Measurements from ENCODE around the gene PLEKHA5.

The PLEKHA5 gene

DNA sequence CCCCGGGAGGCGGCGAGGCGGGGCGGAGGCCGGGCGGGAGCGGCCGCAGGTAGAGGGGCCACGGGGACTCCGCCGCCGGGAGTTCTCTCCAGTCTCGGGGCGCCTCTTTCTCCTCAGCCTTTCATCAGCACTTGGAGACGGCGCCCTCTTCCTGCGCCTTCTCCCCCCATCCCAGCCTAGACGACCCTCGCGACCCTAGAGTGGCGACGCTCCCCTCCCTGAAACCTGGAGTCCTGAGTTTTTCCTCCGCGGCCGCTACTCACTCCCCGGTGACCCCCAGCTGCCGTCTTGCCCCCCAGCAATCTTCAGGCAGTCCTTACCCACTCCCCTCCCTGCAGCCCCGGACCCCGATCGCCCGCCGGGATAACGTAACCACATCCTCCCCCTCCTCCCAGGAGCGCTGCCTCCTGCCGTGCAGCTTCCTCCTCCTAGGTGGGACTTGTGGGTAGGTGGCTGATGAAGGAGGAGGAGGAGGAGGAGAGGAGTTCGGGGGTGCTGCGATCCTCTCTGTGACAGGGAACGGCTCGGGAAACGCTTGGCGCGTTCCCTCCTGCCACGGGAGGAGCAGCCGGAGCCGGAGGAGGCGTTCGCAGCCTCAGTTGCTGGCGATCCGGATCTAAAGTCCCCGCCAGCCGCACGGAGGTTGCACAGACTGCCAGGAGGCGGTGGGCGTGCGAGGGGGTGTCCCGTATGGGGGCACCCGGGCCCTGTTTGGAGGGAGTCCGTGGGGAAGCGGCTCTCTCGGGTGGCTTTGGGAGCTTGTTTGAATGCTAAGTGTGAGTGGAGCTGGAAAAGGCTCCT lies 891 bp downstream of the PLEKHA5 start:
- peak; percentile 4 for DNase-seq

DNA sequence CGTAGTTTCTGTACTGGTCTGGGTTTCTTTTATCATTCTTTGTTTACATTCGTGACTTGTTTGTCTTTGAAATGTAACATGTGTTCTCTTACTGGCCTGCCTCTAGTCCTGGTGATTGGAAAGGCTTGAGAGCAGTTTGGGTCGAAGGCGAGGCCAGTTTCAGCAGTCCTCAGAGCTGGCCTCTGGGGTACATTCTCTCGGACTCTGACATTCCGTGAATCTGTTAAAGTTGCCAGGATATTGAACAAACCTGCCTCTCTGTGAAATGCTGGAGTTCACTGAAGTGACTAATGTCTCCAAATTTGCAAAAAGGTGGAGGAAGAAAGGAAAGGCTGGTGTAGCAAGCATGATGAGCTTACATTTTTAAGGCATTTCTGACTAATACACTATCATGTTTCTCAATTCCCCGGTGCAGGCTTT lies 1.5 kb downstream of the PLEKHA5 start:
- no peak for DNase-seq

DNA sequence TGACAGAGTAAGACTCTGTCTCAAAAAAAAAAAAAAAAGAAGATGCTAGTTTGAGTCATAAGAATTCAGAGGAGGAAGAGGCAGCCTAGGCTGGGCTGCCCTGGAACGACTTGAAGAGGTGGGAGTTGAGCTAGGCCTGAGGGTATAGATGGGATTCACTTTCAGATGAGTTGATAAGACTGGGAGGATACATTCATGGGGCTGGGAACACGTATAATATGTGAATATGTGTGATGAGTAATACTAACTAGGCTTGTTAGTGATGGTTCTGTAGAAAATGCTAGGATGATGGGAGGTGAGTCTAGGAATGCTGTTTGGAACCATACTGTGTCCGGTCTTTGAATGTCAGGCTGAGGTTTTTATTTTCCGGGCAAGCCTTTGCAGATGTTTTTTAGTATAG lies 9.0 kb downstream of the PLEKHA5 start:
- DNase-seq, result no peak

DNA sequence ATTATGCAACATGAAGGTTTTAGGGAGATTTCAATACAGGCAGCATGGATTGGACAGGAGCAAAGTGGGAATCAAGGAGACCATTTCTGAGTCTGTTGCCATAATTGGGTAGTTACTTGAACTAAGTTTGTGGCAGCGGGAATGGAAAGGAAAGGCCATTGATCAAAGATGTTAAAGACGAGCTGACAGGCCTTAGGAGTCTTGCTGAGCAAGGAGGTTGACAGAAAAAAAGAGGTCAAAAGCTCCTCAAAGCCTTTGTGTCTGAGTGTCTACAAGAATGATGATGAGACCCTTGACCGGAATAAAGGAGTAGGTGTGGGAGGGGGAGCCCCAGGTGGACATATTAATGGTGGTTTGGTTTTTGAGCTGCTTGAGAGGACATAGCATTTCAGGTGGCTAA lies 9.4 kb downstream of the PLEKHA5 start:
- DNase-seq, result no peak

DNA sequence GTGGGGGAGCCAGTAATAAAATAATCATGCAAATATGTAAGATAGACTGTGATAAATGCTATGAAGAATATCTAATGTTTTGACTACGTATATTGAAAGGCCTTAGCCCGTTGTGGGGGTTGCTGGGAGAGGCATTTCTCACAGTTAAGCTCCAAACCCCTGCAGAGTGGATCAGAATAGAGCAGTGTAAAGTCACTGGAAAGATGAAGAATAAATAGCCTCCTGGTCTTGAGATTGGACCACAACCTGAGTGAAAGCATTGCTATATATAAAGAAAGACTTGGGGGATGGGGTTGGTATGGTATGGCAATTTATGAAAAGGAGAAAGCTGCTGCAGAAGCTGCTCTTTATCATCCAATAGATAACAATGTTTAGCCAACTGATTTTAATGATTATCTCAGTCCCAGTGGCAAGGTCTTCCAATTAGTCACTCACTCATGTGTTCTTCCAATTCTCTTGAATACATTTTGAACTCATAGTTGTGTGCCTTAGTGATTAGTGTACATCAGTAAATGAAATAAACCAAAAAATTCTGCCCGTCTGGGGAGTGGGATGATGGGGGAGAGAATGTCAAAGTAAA lies 10.2 kb downstream of the PLEKHA5 start:
- DNase-seq, result no peak

DNA sequence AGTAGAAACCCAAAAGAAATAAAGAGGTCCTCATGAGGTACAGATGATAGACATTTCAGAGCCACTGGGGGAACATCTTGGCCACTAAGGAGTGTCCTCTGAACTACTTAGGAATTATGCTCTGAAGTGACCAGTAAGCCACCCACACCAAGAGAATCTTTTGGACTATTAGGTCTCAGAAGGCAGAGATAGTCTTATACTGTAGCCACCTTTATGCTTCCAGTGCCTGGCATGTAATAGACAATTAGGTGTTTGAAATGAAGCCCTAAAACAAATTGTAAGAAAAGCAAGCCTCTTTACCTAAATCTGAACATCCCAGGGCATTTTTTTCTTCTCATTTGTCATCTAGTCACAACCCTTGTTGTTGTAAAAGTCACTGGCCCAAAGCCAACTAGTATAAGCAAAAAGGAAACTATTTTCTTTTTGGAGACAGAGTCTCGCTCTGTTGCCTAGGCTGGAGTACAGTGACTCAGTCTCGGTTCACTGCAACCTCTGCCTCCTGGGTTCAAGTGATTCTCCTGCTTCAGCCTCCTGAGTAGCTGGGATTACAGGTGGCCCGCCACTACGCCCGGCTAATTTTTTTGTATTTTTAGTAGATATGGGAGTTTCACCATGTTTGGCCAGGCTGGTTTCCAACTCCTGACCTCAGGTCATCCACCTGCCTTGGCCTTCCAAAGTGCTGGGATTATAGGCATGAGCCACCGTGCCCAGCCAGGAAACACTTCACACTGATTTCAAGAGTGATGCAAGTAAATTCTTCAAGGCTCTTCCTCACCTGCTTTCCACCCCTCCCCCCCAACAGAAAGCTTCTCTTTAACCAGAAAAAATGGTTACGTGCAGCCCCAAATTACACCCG lies 11.1 kb downstream of the PLEKHA5 start:
- no peak for DNase-seq

DNA sequence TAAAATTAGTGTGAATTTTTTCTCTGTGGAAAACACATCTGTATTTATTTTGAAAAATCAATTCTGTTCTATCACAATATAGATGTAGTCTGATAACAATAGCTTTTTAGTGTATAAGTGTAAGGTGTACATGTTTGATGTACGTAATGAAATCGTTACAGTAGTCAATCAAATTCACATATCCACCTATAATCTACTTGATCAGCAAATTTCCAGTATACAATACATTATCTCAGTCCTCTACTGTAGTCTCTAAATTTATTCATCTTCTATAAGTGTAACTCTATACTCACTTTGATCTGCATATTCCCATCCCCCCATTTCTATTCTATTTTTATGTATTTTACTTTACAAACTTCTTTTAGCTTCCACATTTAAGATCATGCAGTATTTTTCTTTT lies 13.0 kb downstream of the PLEKHA5 start:
- DNase-seq, result no peak

DNA sequence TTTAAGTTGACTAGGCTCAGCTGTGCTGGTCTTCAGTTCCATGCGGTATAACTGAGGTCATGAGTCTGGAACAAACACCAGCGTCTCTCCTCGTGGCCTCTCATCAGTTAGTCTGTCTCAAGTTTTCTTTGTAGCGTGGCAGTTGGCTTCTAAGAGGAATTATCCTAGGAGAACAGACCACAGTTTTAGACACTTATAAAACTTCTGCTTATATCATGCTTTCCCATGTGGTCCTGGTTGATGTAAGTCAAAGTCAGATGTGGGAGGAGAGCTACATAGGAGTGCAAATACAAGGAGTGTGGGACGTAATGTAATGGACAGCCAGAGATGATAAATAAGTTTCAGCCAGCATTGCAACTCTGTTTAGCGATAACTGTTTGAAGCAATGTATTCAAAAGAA lies 14.8 kb downstream of the PLEKHA5 start:
- DNase-seq, result no peak

DNA sequence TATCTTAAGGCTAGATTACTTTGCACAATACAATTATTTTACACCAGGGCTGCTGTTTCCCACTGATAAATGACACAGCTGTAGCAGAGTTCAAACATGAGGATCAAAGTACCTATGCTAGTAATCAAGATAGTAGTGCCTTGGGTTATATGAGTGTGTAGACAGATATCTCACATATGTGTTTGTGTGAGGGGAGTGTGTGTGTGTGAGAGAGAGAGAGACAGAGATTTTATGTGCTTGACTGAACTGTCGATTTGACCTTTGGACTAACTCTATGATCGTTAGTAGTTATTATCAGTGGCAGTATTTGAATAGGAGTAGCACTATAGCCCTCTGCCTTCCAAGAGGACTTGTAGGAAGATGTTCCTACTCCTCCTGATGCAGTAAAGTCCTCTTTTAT lies 15.5 kb downstream of the PLEKHA5 start:
- DNase-seq, result no peak

DNA sequence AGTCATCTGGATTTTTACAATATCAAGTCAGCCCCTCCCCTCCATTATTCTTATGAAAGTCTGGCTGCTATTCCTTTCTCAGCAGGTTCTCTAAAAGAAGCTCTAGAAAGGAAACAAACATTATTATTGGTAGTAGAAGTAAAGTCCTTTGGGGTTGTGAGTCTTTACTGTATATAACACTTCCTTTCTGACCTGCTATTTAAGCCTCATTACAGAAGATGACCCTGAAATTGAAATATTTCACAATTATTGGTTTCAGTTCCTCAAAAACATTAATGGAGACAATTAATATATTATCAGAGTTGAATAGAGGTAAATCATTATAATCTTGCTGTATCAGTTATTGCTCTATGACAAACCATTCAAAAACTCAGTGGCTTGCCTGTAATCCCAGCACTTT lies 19.3 kb downstream of the PLEKHA5 start:
- DNase-seq, result no peak

DNA sequence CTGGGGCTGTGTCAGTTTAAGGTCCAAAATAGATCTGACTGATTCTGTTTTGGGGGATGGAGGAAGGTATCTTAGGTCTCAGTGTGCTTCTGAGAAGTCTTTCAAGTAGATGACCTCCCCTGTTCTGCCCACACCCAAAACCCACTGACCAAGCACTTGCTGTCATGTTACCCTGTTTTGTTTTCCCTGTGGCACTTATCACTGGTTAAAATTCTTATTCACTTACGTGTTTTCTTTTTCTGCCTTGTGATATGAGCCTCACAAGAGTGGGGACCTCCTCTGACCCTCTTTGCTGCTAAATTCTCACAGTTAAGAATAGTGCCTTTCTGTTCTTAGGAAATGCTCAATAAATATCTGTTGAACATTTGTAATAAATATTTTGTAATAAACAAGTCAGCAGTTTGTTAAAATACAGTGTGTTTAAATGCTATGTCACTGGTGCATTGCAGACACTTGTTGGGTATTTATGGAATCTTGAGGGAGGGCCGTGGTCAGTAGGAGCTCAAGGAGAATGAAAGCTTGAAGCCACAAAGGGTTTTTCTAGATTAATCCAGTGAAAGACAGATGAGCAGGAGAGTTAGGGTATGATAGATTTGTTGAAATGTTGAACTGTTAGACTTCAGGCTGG lies 20.9 kb downstream of the PLEKHA5 start:
- DNase-seq, result no peak

DNA sequence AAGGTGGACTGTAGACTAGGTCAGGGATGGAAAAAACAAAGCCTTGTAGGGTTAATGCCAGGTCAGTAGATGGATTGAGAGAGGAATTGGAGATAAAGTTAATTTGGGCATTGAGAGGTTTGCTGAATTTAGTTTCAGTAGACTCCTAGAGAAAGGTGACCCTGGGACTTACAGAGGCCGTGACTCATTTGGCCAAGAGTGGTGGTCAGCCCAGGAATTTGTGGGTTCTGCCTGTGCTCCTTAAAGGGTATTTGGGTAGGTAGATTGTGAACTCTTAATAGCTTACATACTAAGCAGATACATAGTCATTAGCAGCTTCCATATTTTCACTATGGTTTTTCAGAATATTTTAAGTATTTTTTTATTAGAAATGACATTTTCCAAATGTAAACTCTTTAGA lies 21.8 kb downstream of the PLEKHA5 start:
- DNase-seq, result no peak

DNA sequence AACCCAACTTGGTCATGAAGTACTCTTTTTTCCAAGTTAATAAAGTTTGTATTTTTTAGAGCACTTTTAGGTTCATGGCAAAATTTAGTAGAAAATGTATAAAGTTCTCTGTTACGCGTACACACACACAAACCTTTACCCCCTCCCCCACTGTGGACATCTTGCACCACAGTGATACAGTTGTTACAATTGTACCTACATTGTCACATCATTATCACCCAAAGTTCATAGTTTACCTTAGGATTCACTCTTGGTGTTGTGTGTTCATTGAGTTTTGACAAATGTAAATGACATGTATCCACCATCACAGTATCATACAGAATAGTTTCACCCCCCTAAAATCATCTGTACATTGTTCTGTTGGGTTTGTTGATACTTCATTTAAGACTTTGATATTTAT lies 23.9 kb downstream of the PLEKHA5 start:
- DNase-seq, result no peak

DNA sequence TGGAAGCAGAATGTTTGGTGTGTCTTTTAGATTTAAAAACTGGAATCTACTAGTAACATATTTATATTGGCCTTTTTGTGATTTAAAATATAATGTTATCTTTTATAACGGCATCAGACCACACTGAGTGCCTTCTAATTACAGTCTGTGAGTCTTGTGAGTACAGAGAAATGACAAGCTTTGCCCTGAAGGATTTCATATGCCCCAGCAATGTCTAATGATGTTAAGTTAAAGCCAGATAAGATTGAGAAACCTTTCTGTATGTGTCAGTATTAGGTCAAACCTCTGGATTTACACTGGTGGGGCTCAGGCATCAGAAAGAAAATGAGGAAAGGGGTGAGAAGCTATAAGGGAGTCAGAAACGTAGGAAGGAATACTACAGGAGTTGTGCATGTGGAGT lies 25.2 kb downstream of the PLEKHA5 start:
- no peak for DNase-seq

DNA sequence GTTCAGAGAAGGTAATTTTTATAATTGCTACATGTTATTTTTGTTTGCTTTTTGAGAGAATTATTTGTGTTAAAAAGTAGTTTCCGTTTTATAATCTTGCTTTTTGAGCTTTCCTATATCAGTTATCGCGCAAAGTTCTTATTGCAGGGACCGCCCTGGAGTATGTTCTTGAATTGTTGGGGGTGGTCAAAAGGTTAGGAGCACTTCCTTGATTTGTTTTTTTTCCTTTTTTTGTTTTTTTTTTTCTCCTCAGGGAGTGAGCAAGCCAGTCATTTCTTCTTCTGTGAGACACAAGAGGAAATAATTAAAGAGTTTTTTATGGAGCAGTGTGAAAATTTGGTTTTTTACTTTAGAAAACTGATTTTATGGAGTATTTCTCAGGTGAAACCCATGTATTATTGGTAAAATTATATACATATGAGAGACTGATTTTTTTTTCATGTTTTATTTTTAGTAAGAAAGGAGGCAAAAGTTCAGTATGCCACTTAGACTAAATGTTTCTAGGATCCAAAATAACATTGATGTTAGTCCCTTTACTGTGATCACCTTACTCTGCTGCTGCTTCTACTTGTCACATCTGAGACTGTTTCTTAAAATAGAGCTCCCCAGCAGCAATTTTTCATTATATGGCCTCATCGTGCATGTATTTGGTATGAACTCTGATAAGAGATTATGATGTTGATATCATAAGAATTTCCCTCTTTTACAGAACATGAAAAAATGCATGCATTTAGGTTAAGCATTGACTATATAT lies 26.6 kb downstream of the PLEKHA5 start:
- no peak for DNase-seq

DNA sequence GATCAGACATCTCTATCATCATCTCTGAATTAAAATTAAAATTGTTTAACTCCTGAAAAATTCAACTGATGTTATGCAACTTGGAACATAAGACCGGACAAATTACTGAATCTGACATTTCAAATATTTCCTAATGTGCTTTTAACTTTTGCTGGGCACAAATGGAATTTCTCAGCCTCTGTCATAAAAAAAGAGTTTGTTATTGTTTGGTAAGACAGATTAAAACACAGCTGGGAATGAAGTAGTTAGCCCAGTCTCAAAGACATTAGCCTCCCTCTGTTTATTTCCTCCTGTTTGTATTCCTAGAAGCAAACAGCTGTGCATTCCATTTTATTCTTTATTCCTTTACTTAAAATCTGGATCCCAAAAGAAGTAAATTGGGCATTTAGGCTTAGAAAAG lies 29.4 kb downstream of the PLEKHA5 start:
- DNase-seq, result no peak

DNA sequence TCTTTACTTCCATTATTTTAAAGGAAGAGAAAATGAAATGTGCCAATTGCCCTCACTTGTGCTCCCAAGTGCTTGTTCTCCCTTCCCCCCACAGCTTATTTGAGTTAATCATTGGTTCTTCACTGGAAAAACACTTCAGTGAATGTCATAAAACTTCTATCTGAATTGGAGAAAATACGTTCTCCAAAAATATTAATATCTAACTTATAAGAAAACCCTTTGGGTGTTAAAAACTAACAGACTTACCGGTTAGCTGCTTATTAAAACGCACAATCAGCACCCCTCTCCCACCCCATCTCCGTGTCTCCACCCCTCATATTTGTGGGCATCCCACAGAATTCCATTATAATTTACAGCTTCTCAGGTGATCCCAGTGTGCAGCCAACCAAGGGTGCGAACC lies 31.7 kb downstream of the PLEKHA5 start:
- DNase-seq, result no peak

DNA sequence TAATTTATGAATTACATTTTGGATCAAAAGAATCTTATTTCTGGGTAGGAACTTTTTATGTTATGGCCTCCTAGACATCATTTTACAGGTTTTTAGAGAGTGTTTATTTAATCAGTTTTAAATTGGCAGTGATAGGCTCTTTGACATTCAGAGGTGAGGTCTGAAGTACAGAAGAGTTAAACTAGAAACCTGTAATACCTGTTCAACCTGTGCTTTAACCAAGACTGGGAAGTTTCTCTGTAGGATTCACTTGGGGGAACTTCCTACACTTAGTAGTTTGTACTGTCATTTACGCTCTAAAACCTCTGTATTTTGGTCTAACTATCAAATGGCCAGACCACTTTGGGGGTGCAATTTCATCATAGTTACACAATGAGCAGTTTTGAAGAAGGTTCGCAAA lies 35.9 kb downstream of the PLEKHA5 start:
- no peak for DNase-seq

DNA sequence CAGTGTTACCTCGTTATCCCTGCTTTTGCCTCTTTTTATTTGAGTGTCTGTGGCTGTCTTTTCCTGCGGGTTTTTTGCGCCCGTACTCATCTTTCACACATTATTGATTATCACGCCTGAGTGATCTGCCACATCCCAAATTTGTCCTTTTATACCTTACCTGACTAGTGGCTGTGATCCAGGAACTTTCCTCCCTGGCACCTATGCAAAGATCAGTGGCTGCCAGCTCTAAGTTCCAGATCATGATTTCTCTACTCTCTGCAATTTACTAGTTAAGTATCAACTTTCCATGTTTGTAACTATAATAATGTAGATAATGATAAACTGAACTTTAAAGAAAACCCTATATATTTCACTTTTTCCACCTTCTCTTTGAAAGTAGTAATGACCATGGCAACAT lies 36.9 kb downstream of the PLEKHA5 start:
- DNase-seq, result no peak

DNA sequence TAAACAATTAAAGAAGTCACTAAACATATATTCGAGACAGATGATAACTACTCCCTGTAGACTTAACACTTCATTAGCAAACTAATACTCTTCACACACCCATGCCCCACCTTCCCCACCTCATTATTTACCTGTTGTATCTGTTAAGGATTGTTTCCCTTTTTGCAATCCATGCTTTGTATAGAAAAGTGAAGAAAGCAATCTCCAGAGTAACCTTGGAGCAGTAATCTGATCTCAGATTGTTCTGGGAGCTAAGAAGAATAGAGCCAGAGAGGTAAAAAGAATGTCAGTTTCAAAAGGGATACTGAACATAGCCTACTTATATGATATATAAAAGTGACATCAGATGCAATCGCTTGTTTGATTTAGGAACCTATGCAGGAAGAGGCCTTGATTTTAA lies 37.4 kb downstream of the PLEKHA5 start:
- DNase-seq, result no peak

DNA sequence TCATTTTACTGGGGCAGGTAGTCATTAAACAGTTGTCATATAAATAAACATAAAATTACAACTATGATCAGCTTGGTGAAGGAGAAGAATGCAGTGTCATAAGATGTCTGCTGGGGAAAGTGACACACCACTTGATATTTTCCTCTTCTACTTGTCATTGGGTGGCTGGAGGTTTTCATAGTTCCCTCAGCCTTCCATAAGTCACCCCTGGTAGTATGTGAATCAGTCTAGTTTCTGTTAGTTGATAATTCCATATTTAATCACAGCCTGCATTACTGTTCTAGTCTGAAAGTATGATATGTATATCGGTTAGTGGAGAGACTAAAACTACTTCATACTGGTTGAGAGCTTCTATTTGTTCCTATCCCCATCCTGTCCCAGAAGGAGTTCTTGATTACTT lies 38.2 kb downstream of the PLEKHA5 start:
- no peak for DNase-seq

DNA sequence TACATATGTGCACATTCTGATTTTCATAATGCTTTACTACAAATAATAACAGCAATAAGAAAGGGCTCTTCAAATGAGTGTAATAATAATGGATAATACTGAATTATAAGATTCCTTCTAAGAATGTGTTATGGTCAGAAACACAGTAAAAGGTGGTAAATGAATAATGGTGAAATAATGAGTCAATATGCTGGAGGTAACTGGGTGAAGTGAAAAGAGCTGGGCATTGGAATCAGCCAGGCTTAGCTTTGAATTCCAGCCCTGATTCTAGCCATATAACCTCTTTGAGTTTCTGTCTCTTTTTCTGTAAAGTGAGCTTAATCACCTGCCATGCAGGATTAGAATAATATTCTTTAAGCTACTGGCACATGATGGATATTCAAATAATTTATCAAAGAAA lies 39.1 kb downstream of the PLEKHA5 start:
- no peak for DNase-seq

DNA sequence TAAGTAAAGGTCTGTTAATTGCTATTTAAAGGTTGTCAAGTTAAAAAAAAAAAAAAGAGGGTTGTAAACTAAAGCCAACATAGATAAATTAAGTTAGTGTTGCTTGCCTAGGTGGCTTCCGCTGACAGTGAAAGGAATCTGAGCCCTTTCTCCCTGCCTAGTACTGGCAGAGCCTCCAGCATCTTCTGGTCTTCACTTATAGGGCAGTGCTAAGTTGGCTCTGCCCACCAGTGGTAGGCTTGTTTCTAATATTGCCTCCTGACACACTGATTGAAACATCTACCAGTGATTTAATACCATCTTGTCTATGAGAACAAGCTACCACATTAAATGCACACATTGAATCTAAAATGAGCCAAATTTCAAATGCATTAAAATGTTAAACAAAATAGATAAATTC lies 39.7 kb downstream of the PLEKHA5 start:
- DNase-seq, result no peak

Measured in CD4-positive, alpha-beta T cell treated with Interleukin-12 subunit alpha and Interleukin-12 subunit beta, for 1 hour (primary cell).